ENCODE results near the gene SNX5.

SNX5 gene

DNA sequence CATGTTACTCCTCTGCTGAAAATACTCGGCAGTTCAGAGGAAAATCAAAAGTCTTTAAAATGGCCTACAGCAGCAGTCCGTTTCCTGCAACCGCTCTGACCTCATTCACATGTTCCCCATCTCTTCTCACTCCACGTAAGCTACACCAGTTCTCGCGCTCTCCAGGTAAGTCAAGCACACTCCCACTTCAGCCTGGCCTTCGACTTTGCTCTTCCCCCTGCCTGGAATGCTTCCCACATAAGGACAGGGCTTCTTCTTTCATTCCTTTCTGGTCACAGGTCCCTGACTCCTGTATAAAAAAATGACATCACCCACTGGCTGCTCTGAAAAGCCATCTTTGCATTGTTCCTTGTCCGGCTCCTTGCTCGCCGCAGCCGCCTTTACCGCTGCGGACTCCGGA lies 42.9 kb upstream of the SNX5 start:
- TF ChIP-seq, protein P1, sequence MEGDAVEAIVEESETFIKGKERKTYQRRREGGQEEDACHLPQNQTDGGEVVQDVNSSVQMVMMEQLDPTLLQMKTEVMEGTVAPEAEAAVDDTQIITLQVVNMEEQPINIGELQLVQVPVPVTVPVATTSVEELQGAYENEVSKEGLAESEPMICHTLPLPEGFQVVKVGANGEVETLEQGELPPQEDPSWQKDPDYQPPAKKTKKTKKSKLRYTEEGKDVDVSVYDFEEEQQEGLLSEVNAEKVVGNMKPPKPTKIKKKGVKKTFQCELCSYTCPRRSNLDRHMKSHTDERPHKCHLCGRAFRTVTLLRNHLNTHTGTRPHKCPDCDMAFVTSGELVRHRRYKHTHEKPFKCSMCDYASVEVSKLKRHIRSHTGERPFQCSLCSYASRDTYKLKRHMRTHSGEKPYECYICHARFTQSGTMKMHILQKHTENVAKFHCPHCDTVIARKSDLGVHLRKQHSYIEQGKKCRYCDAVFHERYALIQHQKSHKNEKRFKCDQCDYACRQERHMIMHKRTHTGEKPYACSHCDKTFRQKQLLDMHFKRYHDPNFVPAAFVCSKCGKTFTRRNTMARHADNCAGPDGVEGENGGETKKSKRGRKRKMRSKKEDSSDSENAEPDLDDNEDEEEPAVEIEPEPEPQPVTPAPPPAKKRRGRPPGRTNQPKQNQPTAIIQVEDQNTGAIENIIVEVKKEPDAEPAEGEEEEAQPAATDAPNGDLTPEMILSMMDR (IDR thresholded peaks at IDR 0.05) = no peak
- no peak for TF ChIP-seq ZFX (IDR thresholded peaks at IDR 0.05; ENCODE audit: borderline replicate concordance)

GRCh38 chr20:18009116-18009515 lies 40.5 kb upstream of the SNX5 start:
- no peak overlapping the region for H3K27ac ChIP-seq
- no peak for TF ChIP-seq ZFX (IDR thresholded peaks at IDR 0.05; ENCODE audit: borderline replicate concordance)
- TF ChIP-seq, protein P1 (IDR thresholded peaks at IDR 0.05) = no peak

More for the DNA sequence above, 42.9 kb upstream of the SNX5 start:
- no peak overlapping the region for H3K27ac ChIP-seq

- no peak overlapping the region for H3K27ac ChIP-seq
- TF ChIP-seq, protein P1 (IDR thresholded peaks at IDR 0.05) = no peak
- TF ChIP-seq ZFX (IDR thresholded peaks at IDR 0.05; ENCODE audit: borderline replicate concordance) = no peak
Observed at GRCh38 chr20:18007534-18008292, 39.1 kb upstream of the SNX5 start.

DNA sequence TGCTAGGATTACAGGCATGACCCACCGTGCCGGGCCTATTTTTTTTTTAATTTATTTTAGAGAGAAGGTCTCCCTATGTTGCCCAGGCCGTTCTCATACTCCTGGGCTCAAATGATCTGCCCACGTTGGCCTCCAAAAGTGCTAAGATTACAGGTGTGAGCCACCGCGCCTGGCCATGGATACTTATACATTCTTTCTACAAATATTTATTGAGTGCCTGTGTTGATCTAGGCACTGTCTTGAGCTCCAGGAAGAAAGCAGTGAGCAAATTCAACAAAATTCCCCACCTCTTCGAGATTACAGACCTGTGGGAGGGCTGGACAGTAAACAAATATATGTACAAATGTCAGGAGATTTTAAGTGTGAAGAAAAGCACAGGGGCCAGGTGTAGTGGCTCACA lies 38.1 kb upstream of the SNX5 start:
- H3K27ac ChIP-seq = no peak overlapping the region
- no peak for TF ChIP-seq ZFX (IDR thresholded peaks at IDR 0.05; ENCODE audit: borderline replicate concordance)
- TF ChIP-seq, protein P1 (IDR thresholded peaks at IDR 0.05) = no peak

DNA sequence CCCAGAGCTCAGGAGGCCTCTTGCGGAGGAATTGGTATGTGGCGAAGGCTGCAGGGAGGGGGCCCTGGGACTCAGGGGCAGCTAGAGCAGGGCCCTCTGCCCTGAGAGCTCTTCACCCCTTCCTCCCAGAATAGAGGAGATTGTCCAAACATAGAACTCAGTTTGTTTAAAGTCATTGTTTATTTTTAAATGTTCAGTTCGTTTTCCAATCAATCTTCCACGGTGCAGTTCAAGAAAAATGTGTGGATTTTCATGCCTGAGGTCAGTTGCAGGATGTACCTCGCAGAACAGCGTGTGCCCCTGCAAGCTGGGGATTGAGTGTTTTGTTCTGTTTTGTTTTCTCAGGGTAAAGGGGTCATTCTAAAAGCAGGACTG lies 37.4 kb upstream of the SNX5 start:
- no peak overlapping the region for H3K27ac ChIP-seq
- TF ChIP-seq ZFX (IDR thresholded peaks at IDR 0.05; ENCODE audit: borderline replicate concordance) = no peak
- TF ChIP-seq, protein P1 (IDR thresholded peaks at IDR 0.05) = no peak

- TF ChIP-seq ZFX (IDR thresholded peaks at IDR 0.05; ENCODE audit: borderline replicate concordance) = no peak
- TF ChIP-seq, protein P1 (IDR thresholded peaks at IDR 0.05) = no peak
- H3K27ac ChIP-seq = no peak overlapping the region
Observed at GRCh38 chr20:18005170-18005989, 36.8 kb upstream of the SNX5 start.
